Transverse colon (tissue), 4 donors: Measurements from ENCODE around the gene DENND2A. TPM values are rescaled to one million over a fixed set of nuclear protein-coding genes. Genes with fewer than 3 reads are reported as not detected.

Source experiments
- DNase-seq: peaks from one replicate; pipeline ENCODE4 v3.0.0-alpha.2; 2019
- H3K27ac ChIP-seq, 4 donors: fragments of 200-600 bp; sonication (generic); 2 replicates each; pipeline ENCODE4 v1.5.1; 2016 to 2018; ENCODE audit warnings: inconsistent platforms in 4 of 4
- H3K27me3 ChIP-seq: fragments of 200-600 bp; sonication (generic); 2 replicates; pipeline ENCODE4 v1.5.1; 2017; ENCODE audit warnings: inconsistent platforms
- H3K36me3 ChIP-seq, 4 donors: fragments of 200-600 bp; sonication (generic); 2 replicates each; pipeline ENCODE4 v1.5.1; 2017 to 2019; ENCODE audit warnings: inconsistent platforms in 4 of 4
- H3K4me1 ChIP-seq, 4 donors: fragments of 200-600 bp; sonication (generic); 2 replicates each; pipeline ENCODE4 v1.5.1; 2017 to 2020; ENCODE audit warnings: inconsistent platforms in 4 of 4
- H3K4me3 ChIP-seq, 4 donors: fragments of 200-600 bp; sonication (generic); 1 replicate in 1 of 4; 2 replicates in 3 of 4; pipeline versions ENCODE4 v1.5.1 to v1.6.1; 2017 to 2019; ENCODE audit warnings: inconsistent platforms in 4 of 4
- H3K9me3 ChIP-seq, 2 donors: fragments of 200-600 bp; sonication (generic); 2 replicates each; pipeline ENCODE4 v1.5.1; 2017 to 2019; ENCODE audit warnings: inconsistent platforms in 2 of 2
- EP300 ChIP-seq: sonication (generic); formaldehyde crosslinking; IDR thresholded peaks from one replicate; pipeline ENCODE4 v1.6.1; 2017; ENCODE audit warnings: antibody characterized with exemption, low read depth
- POLR2A ChIP-seq: fragments of 450-650 bp; IDR thresholded peaks from one replicate; pipeline ENCODE4 v1.6.1; 2016; ENCODE audit warnings: antibody characterized with exemption, mild to moderate bottlenecking, moderate library complexity
- POLR2AphosphoS5 ChIP-seq, 3 donors: sonication (generic); formaldehyde crosslinking; IDR thresholded peaks; one replicate each; pipeline ENCODE4 v1.6.1; 2016; ENCODE audit warnings: antibody characterized with exemption in 3 of 3
- WGBS, 2 donors: methylation state at CpG; one replicate each; pipeline ENCODE4 v1.1.5; 2018; ENCODE audit warnings: low coverage in 1 of 2; 5-methylcytosine and 5-hydroxymethylcytosine counted together
- in situ Hi-C, 4 donors: fragments of 200-750 bp; cut with MboI; loops; one replicate each; pipeline versions ENCODE4 v1.15.0 to v1.15.1; 2017; ENCODE audit warnings: low sequenced_read_pairs in 3 of 4, low pct_ligation_motif_present in 1 of 4, low pct_unique_long_range_greater_than_20kb in 1 of 4
- intact Hi-C: fragments of 100-400 bp; cut with DNase I; formaldehyde crosslinking; loops from one replicate; pipeline ENCODE4 v1.15.1; 2023; ENCODE audit warnings: low total_unique reads
- total RNA-seq, 4 donors: library from RNA; depleted of rRNA; stranded (reverse); fragments of >200 nt; gene quantifications; one replicate each; pipeline ENCODE4 v1.1.0, GENCODE V29; 2016
- TF ChIP-seq, protein P1 (sequence below), 5 experiments: fragments of 200-600 bp in 3 of 5; fragments of 450-650 bp in 2 of 5; sonication (generic) in 3 of 5; IDR thresholded peaks; 1 replicate in 2 of 5; 2 replicates in 3 of 5; pipeline ENCODE4 v1.5.1; 2016 to 2017; ENCODE audit warnings: antibody characterized with exemption in 5 of 5, inconsistent platforms in 3 of 5, mild to moderate bottlenecking in 2 of 5, moderate library complexity in 1 of 5

Gene DENND2A
- total RNA-seq, 4 donors from 2014 or later: 4.1 to 19.9 (median 7.1) TPM

DNA sequence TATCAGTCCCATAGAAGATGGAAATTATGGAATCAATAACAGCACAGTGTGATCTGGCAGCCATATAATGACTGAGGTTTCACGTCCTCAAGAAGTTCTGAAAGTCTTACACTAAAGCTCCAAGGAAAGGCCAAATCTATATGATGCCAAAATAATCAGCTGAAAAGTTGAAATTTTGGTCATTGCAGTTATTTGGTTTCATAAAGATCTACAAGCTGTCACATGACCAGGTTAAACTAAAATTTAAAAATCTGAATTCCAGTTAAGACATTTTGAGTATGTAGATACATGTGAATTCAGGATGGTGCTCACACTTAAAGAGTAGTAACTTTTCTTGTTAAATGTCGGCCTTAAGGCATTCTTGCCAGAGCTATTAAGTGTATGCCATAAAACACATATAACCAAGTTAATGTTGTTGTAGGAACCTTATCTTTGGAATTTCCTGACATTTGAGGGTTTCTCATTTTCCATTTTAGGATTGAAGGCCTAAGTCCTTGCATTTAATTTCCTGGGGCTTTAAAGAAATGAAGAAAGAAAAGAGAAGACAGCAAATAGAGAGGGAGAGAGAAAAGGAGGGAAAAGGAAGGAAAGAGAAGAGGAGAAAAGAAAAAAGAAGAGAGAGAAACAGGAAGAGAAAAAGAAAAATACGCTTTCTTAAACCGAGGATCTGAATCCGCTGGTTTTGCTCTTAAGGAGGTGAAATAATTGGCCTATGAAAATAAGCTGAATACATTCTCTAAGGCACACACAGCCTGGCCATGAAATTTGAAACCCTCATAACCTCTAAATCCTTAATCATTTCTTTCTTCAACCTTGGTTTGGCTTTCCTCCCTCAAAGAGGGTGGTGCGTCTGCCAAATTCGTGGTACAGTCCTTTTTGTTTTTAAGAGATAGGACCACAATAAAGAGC is 43.8 kb downstream of the DENND2A start:
- H3K27me3 ChIP-seq: no peaks in the 10 kb centered on the region
- in situ Hi-C loops (no loop called here), intact Hi-C loops (no loop called here)
- H3K4me3 ChIP-seq: no peak overlapping the region
- 78 to 85% methylated on average over 6 to 7 of the region's 7 CpGs for whole genome bisulfite sequencing, 2 donors
- no peaks in the 10 kb centered on the region for H3K4me1 ChIP-seq
- DNase-seq: no peak
- peak overlapping the region in 2 of 4 donors; percentile 5 to 8 for H3K27ac ChIP-seq
- no peaks in the 10 kb centered on the region for H3K36me3 ChIP-seq
- TF ChIP-seq POLR2AphosphoS5 (IDR thresholded peaks at IDR 0.05) (no peak), POLR2A (no peak)
- TF ChIP-seq, protein P1, sequence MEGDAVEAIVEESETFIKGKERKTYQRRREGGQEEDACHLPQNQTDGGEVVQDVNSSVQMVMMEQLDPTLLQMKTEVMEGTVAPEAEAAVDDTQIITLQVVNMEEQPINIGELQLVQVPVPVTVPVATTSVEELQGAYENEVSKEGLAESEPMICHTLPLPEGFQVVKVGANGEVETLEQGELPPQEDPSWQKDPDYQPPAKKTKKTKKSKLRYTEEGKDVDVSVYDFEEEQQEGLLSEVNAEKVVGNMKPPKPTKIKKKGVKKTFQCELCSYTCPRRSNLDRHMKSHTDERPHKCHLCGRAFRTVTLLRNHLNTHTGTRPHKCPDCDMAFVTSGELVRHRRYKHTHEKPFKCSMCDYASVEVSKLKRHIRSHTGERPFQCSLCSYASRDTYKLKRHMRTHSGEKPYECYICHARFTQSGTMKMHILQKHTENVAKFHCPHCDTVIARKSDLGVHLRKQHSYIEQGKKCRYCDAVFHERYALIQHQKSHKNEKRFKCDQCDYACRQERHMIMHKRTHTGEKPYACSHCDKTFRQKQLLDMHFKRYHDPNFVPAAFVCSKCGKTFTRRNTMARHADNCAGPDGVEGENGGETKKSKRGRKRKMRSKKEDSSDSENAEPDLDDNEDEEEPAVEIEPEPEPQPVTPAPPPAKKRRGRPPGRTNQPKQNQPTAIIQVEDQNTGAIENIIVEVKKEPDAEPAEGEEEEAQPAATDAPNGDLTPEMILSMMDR (IDR thresholded peaks at IDR 0.05): no peak
- no peaks in the 10 kb centered on the region for H3K9me3 ChIP-seq

DNA sequence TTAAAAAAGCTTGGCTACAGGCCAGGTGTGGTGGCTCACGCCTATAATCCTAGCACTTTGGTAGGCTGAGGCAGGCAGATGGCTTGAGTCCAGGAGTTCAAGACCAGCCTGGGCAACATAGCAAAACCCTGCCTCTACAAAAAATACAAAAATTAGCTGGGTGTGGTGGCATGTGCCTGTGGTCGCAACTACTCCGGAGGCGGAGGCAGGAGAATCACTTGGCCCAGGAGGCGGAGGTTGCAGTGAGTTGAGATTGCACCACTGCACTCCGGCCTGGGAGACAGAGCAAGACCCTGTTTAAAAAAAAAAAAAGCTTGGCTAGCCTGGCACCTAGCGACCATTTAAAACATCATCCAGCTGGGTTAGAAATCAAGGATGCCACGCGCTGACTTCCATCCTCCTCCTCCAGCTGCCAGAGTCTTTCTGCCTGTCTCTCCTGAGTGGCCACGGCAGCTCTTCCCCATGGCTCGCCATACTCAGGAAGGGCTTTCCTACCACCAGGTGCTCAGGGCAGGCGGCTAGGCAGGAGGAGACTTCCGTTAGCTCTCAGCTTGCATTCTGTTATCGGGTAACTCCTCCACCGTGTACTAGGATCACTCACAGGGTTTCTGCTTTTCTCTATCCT is 45.0 kb downstream of the DENND2A start:
- Histone ChIP-seq H3K4me3 (no peak overlapping the region), H3K4me1 (no peaks in the 10 kb centered on the region), H3K27ac (no peak overlapping the region), H3K27me3 (no peaks in the 10 kb centered on the region), H3K9me3 (no peaks in the 10 kb centered on the region), H3K36me3 (no peaks in the 10 kb centered on the region)
- intact Hi-C loops (no loop called here), in situ Hi-C loops (no loop called here)
- TF ChIP-seq POLR2AphosphoS5 (IDR thresholded peaks at IDR 0.05) (no peak), POLR2A (no peak), EP300 (no peak)
- TF ChIP-seq, protein P1 (IDR thresholded peaks at IDR 0.05): no peak
- DNase-seq: no peak
- 78 to 88% methylated on average over 2 to 15 of the region's 15 CpGs for WGBS, 2 donors

DNA sequence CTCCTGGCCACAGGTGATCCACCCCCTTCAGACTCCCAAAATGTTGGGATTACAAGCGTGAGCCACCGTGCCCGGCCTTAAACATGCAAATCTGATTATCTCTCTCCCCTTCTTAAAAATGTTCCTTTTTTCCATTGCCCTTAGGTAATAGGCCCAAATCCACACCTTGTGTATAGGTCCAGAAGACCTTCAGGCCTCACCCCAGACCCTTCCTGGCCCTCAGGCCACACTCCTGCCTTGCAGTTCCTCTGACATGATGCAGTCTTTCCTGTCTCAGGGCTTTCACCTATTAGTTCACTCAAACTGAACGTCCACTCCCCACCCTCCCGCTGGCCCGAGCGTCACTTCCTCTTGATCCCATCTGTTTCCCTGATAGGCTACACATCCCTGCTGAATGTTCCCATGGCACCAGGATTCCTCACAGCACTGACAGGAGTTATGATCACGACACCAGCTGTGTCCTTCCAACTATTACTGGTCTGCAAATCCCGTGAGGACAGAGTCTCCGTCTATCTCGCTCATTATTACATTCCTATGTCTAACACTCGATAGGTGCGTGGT is 46.4 kb downstream of the DENND2A start:
- no peak for DNase-seq
- WGBS, 2 donors: 90 to 93% methylated on average over 10 to 13 of the region's 13 CpGs
- TF ChIP-seq, protein P1 (IDR thresholded peaks at IDR 0.05): no peak
- TF ChIP-seq POLR2A (no peak), POLR2AphosphoS5 (IDR thresholded peaks at IDR 0.05) (no peak), EP300 (no peak)
- H3K4me1 ChIP-seq: no peaks in the 10 kb centered on the region
- H3K4me3 ChIP-seq: no peak overlapping the region
- intact Hi-C loops: no loop called here
- no peaks in the 10 kb centered on the region for H3K9me3 ChIP-seq
- no peaks in the 10 kb centered on the region for H3K27me3 ChIP-seq
- in situ Hi-C loops: no loop called here
- no peaks in the 10 kb centered on the region for H3K36me3 ChIP-seq
- H3K27ac ChIP-seq: no peak overlapping the region

DNA sequence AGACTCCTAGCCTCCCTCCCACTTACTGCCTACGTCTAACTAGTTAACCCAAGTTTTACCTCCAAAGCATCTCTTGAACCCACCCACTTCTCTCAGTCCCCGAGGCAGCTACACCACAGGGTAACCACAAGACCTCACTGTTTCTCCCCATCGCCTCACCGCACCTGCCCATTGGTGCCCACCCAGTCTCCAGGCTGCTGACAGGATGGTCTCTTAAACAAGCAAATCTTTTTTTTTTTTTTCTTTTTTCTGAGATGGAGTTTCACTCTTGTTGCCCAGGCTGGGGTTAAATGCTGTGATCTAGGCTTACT is 47.0 kb downstream of the DENND2A start:
- no peak overlapping the region for H3K27ac ChIP-seq
- 69 to 71% methylated on average over 4 of the region's 4 CpGs for WGBS, 2 donors
- intact Hi-C loops (no loop called here), in situ Hi-C loops (no loop called here)
- H3K4me1 ChIP-seq: no peaks in the 10 kb centered on the region
- TF ChIP-seq, protein P1 (IDR thresholded peaks at IDR 0.05): no peak
- TF ChIP-seq POLR2AphosphoS5 (IDR thresholded peaks at IDR 0.05) (no peak), EP300 (no peak), POLR2A (no peak)
- H3K4me3 ChIP-seq: no peak overlapping the region
- H3K36me3 ChIP-seq: no peaks in the 10 kb centered on the region
- no peak for DNase-seq
- H3K27me3 ChIP-seq: no peaks in the 10 kb centered on the region
- no peaks in the 10 kb centered on the region for H3K9me3 ChIP-seq
